Measurements from ENCODE around the gene SLC50A1. TPM values are rescaled to one million over a fixed set of nuclear protein-coding genes. Genes with fewer than 3 reads are reported as not detected.
A peak's percentile ranks its signal among the peaks of the same experiment; 100 is the strongest.

SLC50A1 gene
- total RNA-seq, 1 experiment from 2014 or later = 67.4 TPM

GRCh38 chr1:155139895-155140629 lies 4.4 kb downstream of the SLC50A1 start, which contains the start of gene DPM3:
TSS of gene DPM3 (minus strand) at chr1:155140531. CDS start at chr1:155140240, 291 bp downstream.
- Histone ChIP-seq H3K27ac (ENCODE audit: low read length) (peak within 1 kb of the TSS; percentile 95), H3K27me3 (ENCODE audit: control insufficient read depth, insufficient read depth, low read length) (no peaks in the 10 kb centered on the region), H3K4me3 (ENCODE audit: low read depth in 2 of 2, low read length in 2 of 2) (peak within 1 kb of the TSS; percentile 86 to 98), H3K9me3 (ENCODE audit: control insufficient read depth, insufficient read depth, low read depth, low read length) (no peaks in the 10 kb centered on the region), H3K36me3 (ENCODE audit: control insufficient read depth, insufficient read depth, low read length) (no peaks in the 10 kb centered on the region), H3K4me1 (ENCODE audit: control insufficient read depth, insufficient read depth, low read length) (peaks cover 19% of the 10 kb centered on the region)
- TF ChIP-seq TCF7L2 (IDR thresholded peaks at IDR 0.05; ENCODE audit: low read depth, low read length) (no peak), POLR2AphosphoS5 (IDR thresholded peaks at IDR 0.05; ENCODE audit: low read depth, low read length) (peak; percentile 84), SIN3A (IDR thresholded peaks at IDR 0.05; ENCODE audit: borderline replicate concordance, insufficient read depth, low read depth, low read length) (peak; percentile 50; the same call in 1 of the 2 replicates)
- BruUV-seq (replicated peaks) = TSS peak; percentile 98
- intact Hi-C loops (cut with micrococcal nuclease; ENCODE audit: unreplicated experiment) (no loop called here), in situ Hi-C loops (cut with HindIII; ENCODE audit: low pct_unique_long_range_greater_than_20kb, low sequenced_read_pairs) (no loop called here)
- DNase-seq (ENCODE audit: low read depth, low spot score) (no peak), ATAC-seq (peak; percentile 80)
- ChIA-PET POLR2A (no interaction called here), CTCF (interaction anchor here (0.6 to 0.7 kb wide), 2 partner anchors 48 to 450 kb away, joined by 3 to 11 read pairs; no protein-coding TSS in a partner anchor)

- ChIA-PET CTCF (no interaction called here), POLR2A (interaction anchor here (0.6 kb wide), 1 partner anchor 13 kb away, joined by 4 read pairs; no protein-coding TSS in a partner anchor)
- H3K4me3 ChIP-seq (ENCODE audit: low read depth in 2 of 2, low read length in 2 of 2) = peak overlapping the region; percentile 86 to 98
- intact Hi-C loops (cut with micrococcal nuclease; ENCODE audit: unreplicated experiment) = no loop called here
- ATAC-seq (no peak), DNase-seq (ENCODE audit: low read depth, low spot score) (no peak)
- H3K4me1 ChIP-seq (ENCODE audit: control insufficient read depth, insufficient read depth, low read length) = peaks cover 19% of the 10 kb centered on the region
- TF ChIP-seq TCF7L2 (IDR thresholded peaks at IDR 0.05; ENCODE audit: low read depth, low read length) (no peak), REST (IDR thresholded peaks at IDR 0.05; ENCODE audit: insufficient read depth in 1 of 2, low read depth in 2 of 2, low read length in 1 of 2) (no peak), POLR2AphosphoS5 (IDR thresholded peaks at IDR 0.05; ENCODE audit: low read depth, low read length) (no peak), CTCF (IDR thresholded peaks at IDR 0.05) (no peak), SIN3A (IDR thresholded peaks at IDR 0.05; ENCODE audit: borderline replicate concordance, insufficient read depth, low read depth, low read length) (no peak)
- H3K27me3 ChIP-seq (ENCODE audit: control insufficient read depth, insufficient read depth, low read length) = no peaks in the 10 kb centered on the region
- no TSS peak for BruUV-seq (replicated peaks)
- in situ Hi-C loops (cut with HindIII; ENCODE audit: low pct_unique_long_range_greater_than_20kb, low sequenced_read_pairs) = no loop called here
- H3K9me3 ChIP-seq (ENCODE audit: control insufficient read depth, insufficient read depth, low read depth, low read length) = no peaks in the 10 kb centered on the region
- H3K27ac ChIP-seq (ENCODE audit: low read length) = peak overlapping the region; percentile 95
- no peaks in the 10 kb centered on the region for H3K36me3 ChIP-seq (ENCODE audit: control insufficient read depth, insufficient read depth, low read length)
Measured at GRCh38 chr1:155140630-155140953, 4.9 kb downstream of the SLC50A1 start.

GRCh38 chr1:155141749-155142148 lies 6.1 kb downstream of the SLC50A1 start:
- POLR2A ChIA-PET = no interaction called here
- Histone ChIP-seq H3K27me3 (ENCODE audit: control insufficient read depth, insufficient read depth, low read length) (no peaks in the 10 kb centered on the region), H3K9me3 (ENCODE audit: control insufficient read depth, insufficient read depth, low read depth, low read length) (no peaks in the 10 kb centered on the region), H3K27ac (ENCODE audit: low read length) (no peak overlapping the region), H3K36me3 (ENCODE audit: control insufficient read depth, insufficient read depth, low read length) (no peaks in the 10 kb centered on the region), H3K4me1 (ENCODE audit: control insufficient read depth, insufficient read depth, low read length) (peaks cover 18% of the 10 kb centered on the region), H3K4me3 (ENCODE audit: low read depth in 2 of 2, low read length in 2 of 2) (no peak overlapping the region)
- ATAC-seq = no peak
- no TSS peak for BruUV-seq (replicated peaks)
- in situ Hi-C loops (cut with HindIII; ENCODE audit: low pct_unique_long_range_greater_than_20kb, low sequenced_read_pairs) (no loop called here), intact Hi-C loops (cut with micrococcal nuclease; ENCODE audit: unreplicated experiment) (no loop called here)
- TF ChIP-seq CTCF (IDR thresholded peaks at IDR 0.05) (no peak), POLR2AphosphoS5 (IDR thresholded peaks at IDR 0.05; ENCODE audit: low read depth, low read length) (no peak), SIN3A (IDR thresholded peaks at IDR 0.05; ENCODE audit: borderline replicate concordance, insufficient read depth, low read depth, low read length) (no peak)
- no peak for DNase-seq (ENCODE audit: low read depth, low spot score)
- CTCF ChIA-PET = no interaction called here

All from Panc1 (cell line).